Endothelial cell (in vitro differentiated cells): Measurements from ENCODE around the gene UNKL. TPM values are rescaled to one million over a fixed set of nuclear protein-coding genes. Genes with fewer than 3 reads are reported as not detected.
"Not testable (repeated sequence)": the region's sequence is repeated elsewhere in the genome, so short reads cannot be mapped to it uniquely, and the experiment has no call there.

Experiments used
- DNase-seq: peaks from one replicate; pipeline ENCODE4 v3.0.0; 2021; ENCODE audit warnings: low spot score
- H3K27ac Mint-ChIP-seq: one replicate; pipeline ENCODE4 v1.8.0; 2021; ENCODE audit warnings: mixed read lengths, inconsistent platforms; ENCODE audit not compliant: unreplicated experiment
- H3K27me3 Mint-ChIP-seq: one replicate; pipeline ENCODE4 v1.8.0; 2021; ENCODE audit warnings: mild to moderate bottlenecking, moderate library complexity, mixed read lengths, inconsistent platforms; ENCODE audit not compliant: unreplicated experiment
- H3K36me3 Mint-ChIP-seq: one replicate; pipeline ENCODE4 v1.8.0; 2021; ENCODE audit warnings: mild to moderate bottlenecking, low read depth, mixed read lengths, inconsistent platforms; ENCODE audit not compliant: unreplicated experiment
- H3K4me1 Mint-ChIP-seq: one replicate; pipeline ENCODE4 v1.8.0; 2021; ENCODE audit warnings: mild to moderate bottlenecking, mixed read lengths, inconsistent platforms; ENCODE audit not compliant: unreplicated experiment
- H3K4me3 Mint-ChIP-seq: one replicate; pipeline ENCODE4 v1.8.0; 2021; ENCODE audit warnings: mild to moderate bottlenecking, mixed read lengths, inconsistent platforms; ENCODE audit not compliant: unreplicated experiment
- H3K9me3 Mint-ChIP-seq: one replicate; pipeline ENCODE4 v1.8.0; 2021; ENCODE audit warnings: mixed read lengths, inconsistent platforms; ENCODE audit not compliant: unreplicated experiment
- total RNA-seq: library from RNA; stranded (reverse); fragmentation: NEBNext Ultra II Directional; extraction: Animal tissue kit (Norgen Biotek cat#: 25700); gene quantifications from one replicate; pipeline ENCODE4 v1.2.1, GENCODE V29; 2021; ENCODE audit not compliant: unreplicated experiment
- TF ChIP-seq, protein P1 (sequence below): fragments of 200-600 bp; sonication (generic); IDR thresholded peaks from one replicate; pipeline ENCODE4 v1.5.0; 2021; ENCODE audit warnings: antibody characterized with exemption; ENCODE audit not compliant: unreplicated experiment

Gene UNKL
- total RNA-seq, 1 donor from 2014 or later: 30.3 TPM

DNA sequence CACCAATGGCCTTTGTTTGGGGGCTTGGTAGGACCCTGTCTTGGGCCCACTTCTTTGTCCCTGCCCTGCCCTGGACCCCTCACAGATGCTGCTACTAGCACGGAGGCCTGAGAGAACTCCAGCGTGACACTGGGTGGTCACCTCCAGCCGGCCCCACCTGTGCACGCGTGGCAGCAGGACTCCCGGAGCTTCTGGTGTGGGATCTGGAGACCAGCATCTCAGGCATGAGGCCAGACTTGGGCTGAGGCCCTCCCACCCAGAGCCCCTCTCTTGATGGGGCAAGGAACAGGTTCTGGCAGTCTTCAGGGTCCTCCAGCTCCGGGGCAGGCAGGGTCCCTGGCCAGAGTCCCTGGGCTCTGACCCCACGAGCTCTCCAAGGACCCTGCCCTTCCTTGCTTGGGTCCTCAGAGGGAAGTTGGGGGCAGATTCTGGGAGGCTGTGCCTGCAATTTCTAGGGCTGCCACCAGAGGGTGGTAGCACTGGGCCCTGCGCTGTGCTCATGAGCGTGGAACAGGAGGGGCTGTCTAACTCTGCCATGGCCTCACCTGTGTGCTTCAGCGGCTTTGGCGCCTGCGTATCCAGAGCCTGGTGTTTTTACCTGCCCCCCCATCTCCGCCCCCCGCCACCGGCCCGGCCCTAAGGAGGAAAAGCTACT is 84.1 kb downstream of the UNKL start:
- H3K27ac Mint-ChIP-seq: no peak overlapping the region
- DNase-seq: no peak
- H3K36me3 Mint-ChIP-seq: peaks cover 5% of the 10 kb centered on the region
- no peaks in the 10 kb centered on the region for H3K9me3 Mint-ChIP-seq
- TF ChIP-seq, protein P1, sequence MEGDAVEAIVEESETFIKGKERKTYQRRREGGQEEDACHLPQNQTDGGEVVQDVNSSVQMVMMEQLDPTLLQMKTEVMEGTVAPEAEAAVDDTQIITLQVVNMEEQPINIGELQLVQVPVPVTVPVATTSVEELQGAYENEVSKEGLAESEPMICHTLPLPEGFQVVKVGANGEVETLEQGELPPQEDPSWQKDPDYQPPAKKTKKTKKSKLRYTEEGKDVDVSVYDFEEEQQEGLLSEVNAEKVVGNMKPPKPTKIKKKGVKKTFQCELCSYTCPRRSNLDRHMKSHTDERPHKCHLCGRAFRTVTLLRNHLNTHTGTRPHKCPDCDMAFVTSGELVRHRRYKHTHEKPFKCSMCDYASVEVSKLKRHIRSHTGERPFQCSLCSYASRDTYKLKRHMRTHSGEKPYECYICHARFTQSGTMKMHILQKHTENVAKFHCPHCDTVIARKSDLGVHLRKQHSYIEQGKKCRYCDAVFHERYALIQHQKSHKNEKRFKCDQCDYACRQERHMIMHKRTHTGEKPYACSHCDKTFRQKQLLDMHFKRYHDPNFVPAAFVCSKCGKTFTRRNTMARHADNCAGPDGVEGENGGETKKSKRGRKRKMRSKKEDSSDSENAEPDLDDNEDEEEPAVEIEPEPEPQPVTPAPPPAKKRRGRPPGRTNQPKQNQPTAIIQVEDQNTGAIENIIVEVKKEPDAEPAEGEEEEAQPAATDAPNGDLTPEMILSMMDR: peak; percentile 92
- peaks cover 20% of the 10 kb centered on the region for H3K27me3 Mint-ChIP-seq
- no peak overlapping the region for H3K4me3 Mint-ChIP-seq
- peaks cover 4% of the 10 kb centered on the region for H3K4me1 Mint-ChIP-seq

DNA sequence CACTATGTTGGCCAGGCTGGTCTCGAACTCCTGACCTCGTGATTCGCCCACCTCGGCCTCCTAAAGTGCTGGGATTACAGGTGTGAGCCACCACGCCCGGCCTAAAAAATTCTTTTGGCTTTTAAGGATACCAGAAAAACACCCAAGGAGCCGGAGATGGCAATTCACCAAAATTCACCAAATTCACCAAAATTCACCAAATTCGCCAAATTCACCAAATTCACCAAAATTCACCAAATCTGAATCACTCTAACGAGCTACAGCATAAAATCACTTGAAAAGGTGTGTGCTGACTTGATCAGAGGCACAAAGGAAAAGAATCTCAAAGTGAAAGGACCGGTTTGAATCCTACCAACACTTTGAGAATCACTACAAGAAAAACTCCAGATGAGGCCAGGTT is 85.5 kb downstream of the UNKL start:
- not testable (repeated sequence) for H3K36me3 Mint-ChIP-seq, H3K27ac Mint-ChIP-seq, DNase-seq, H3K9me3 Mint-ChIP-seq, H3K4me1 Mint-ChIP-seq, H3K4me3 Mint-ChIP-seq
- H3K27me3 Mint-ChIP-seq: peaks cover 16% of the 10 kb centered on the region

DNA sequence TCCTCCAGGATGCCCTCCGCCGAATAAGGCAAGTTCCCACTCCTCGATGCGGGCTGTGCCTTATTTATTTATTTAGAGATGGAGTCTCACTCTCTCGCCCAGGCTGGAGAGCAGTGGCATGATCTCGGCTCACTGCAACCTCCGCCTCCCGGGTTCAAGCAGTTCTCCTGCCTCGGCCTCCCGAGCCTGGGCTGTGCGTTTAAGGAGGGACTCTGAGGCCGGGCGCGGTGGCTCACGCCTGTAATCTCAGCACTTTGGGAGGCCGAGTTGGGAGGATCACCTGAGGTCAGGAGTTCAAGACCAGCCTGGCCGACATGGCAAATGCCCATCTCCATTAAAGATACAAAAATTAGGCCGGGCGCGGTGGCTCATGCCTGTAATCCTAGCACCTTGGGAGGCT is 86.4 kb downstream of the UNKL start:
- not testable (repeated sequence) for H3K9me3 Mint-ChIP-seq, DNase-seq, H3K27ac Mint-ChIP-seq, H3K4me3 Mint-ChIP-seq, H3K4me1 Mint-ChIP-seq, H3K36me3 Mint-ChIP-seq
- H3K27me3 Mint-ChIP-seq: peaks cover 16% of the 10 kb centered on the region

DNA sequence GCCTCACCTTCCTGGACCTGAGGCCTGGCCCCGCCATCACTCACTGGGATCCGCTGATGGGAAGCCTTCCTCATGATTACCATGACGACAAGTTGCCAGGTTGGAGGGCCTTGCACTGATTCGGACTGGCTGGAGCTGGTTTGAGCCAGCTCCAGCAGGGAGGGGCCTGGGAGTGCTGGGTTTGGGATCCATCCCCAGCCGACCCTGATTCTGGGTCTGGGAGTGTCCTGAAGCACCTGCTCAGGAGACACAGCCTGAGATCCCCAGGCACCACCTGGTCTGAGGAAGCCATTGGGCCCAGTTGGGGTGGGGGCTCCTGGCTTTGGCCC is 86.9 kb downstream of the UNKL start:
- TF ChIP-seq, protein P1: no peak
- Mint-ChIP-seq H3K9me3 (no peaks in the 10 kb centered on the region), H3K27ac (no peak overlapping the region), H3K27me3 (peaks cover 16% of the 10 kb centered on the region), H3K4me1 (peaks cover 4% of the 10 kb centered on the region), H3K36me3 (peaks cover 5% of the 10 kb centered on the region), H3K4me3 (no peak overlapping the region)
- DNase-seq: no peak

DNA sequence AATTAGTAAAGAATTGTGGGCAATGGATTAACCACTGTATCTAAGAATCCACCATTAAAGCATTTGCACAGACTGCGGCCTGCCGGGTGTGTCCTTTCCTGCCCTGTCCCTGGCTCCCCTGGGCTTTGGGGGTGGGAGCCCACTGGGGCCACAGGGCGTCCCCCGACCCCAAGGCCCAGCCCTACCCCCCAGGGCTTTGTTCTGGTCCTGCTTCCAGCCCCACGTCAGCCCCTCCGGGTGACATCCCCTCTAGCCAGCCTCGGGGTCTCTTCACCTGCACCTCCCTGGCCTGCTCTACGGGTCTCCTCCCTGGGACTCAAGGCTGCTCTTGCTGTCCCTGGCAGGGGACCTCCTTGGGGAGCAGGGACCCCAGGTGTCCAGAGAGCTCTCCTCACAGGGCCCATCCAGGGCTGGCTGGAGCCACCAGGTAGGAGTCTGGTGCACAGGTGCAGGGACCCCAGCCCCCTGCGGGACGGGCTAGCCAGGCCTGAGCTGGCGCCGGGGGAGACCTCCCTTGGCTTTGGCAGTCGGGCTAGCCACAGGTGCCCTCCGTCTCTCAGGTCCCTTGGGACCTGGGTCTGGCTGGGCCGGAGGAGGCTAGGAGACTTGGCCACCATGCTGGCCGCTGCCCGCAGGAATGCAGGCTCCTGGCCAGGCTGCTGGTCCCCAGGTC is 87.4 kb downstream of the UNKL start:
- peaks cover 12% of the 10 kb centered on the region for H3K27me3 Mint-ChIP-seq
- H3K4me3 Mint-ChIP-seq: peak overlapping the region; percentile 63

DNA sequence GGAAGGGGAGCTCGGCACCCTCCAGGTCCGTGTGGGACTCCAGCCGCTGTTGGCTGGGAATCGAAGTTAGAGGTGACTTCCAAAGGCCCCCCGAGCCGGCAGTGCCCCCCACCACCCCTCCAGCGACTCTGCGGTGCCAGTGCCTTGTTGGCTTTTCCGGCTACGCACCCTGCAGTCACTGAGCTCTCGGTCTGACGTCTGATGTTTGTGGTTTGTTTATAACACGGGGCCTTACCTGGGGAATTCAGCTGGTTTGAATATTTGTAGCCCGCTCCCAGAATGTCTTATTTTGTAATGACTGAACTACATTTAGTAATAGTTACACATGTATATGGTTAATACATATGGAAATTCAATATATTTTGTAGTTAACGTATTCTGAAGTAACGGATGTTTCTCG is 88.1 kb downstream of the UNKL start:
- Mint-ChIP-seq H3K4me1 (no peaks in the 10 kb centered on the region), H3K4me3 (peak overlapping the region; percentile 63), H3K9me3 (no peaks in the 10 kb centered on the region), H3K27ac (peak overlapping the region; percentile 70), H3K27me3 (peaks cover 6% of the 10 kb centered on the region), H3K36me3 (peaks cover 5% of the 10 kb centered on the region)
- TF ChIP-seq, protein P1: no peak
- no peak for DNase-seq

More for the DNA sequence above, 87.4 kb downstream of the UNKL start:
- Mint-ChIP-seq H3K4me1 (peaks cover 4% of the 10 kb centered on the region), H3K27ac (no peak overlapping the region), H3K9me3 (no peaks in the 10 kb centered on the region), H3K36me3 (peaks cover 5% of the 10 kb centered on the region)
- TF ChIP-seq, protein P1: no peak
- no peak for DNase-seq
